Vagina (tissue), 2 donors: ENCODE data around the gene HOXB7.

ENCODE experiments used
- POLR2A ChIP-seq, 2 donors: fragments of 450-650 bp; IDR thresholded peaks; one replicate each; pipeline ENCODE4 v1.6.1; 2017; ENCODE audit warnings: antibody characterized with exemption in 2 of 2, mild to moderate bottlenecking in 2 of 2, moderate library complexity in 2 of 2
- TF ChIP-seq, protein P1 (sequence below), 3 experiments: fragments of 450-650 bp in 2 of 3; fragments of 200-600 bp in 1 of 3; sonication (generic) in 1 of 3; IDR thresholded peaks; one replicate each; pipeline ENCODE4 v1.5.1; 2017 to 2019; ENCODE audit warnings: antibody characterized with exemption in 3 of 3, mild to moderate bottlenecking in 2 of 3, moderate library complexity in 2 of 3

GRCh38 chr17:48624118-48624517 lies 13.3 kb upstream of the HOXB7 start:
- TF ChIP-seq, protein P1, sequence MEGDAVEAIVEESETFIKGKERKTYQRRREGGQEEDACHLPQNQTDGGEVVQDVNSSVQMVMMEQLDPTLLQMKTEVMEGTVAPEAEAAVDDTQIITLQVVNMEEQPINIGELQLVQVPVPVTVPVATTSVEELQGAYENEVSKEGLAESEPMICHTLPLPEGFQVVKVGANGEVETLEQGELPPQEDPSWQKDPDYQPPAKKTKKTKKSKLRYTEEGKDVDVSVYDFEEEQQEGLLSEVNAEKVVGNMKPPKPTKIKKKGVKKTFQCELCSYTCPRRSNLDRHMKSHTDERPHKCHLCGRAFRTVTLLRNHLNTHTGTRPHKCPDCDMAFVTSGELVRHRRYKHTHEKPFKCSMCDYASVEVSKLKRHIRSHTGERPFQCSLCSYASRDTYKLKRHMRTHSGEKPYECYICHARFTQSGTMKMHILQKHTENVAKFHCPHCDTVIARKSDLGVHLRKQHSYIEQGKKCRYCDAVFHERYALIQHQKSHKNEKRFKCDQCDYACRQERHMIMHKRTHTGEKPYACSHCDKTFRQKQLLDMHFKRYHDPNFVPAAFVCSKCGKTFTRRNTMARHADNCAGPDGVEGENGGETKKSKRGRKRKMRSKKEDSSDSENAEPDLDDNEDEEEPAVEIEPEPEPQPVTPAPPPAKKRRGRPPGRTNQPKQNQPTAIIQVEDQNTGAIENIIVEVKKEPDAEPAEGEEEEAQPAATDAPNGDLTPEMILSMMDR (IDR thresholded peaks at IDR 0.05), result no peak
- no peak for TF ChIP-seq POLR2A (IDR thresholded peaks at IDR 0.05)
